ENCODE data around the gene AGAP2. TPM values are rescaled to one million over a fixed set of nuclear protein-coding genes. Genes with fewer than 3 reads are reported as not detected.

Gene AGAP2
- total RNA-seq, 1 donor from 2014 or later: 7.5 TPM

DNA sequence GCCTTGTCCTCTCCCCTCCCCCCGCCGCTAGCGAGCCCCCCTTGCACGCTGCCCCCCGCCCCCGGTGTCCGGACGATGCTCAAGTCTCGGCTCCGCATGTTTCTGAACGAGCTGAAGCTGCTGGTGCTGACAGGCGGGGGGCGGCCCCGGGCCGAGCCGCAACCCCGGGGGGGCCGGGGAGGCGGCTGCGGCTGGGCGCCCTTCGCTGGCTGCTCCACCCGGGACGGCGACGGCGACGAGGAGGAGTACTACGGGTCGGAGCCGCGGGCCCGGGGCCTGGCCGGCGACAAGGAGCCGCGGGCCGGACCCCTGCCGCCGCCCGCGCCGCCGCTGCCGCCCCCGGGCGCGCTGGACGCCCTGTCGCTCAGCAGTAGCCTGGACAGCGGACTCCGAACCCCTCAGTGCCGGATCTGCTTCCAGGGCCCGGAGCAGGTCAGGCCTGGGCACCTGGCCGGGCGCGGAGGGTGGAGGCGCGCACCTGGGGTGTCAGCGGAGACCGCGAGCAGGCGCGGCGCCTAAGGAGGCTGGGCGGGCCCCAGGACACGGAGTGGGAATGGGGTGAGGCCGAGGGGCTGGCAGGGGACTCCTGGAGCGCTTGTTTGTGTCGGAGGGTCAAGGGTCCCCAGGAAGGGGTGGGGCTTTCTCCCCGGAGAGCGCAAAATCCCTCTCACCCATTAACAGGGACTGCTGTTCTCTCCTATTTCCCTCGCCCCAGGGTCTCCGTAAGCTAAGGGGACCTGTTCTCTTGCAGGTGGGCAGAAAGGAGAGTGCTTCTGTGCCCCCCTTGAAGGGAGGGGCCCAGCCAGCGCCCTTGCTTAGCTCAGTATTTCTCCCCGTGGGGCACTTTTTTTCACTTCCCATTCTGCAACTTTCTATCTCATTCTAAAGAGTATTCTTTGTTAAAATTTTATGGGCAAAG is 17.2 kb upstream of the AGAP2 start:
- intact Hi-C loops (cut with micrococcal nuclease): no loop called here
- ATAC-seq (no peak), DNase-seq (peak; percentile 59)

DNA sequence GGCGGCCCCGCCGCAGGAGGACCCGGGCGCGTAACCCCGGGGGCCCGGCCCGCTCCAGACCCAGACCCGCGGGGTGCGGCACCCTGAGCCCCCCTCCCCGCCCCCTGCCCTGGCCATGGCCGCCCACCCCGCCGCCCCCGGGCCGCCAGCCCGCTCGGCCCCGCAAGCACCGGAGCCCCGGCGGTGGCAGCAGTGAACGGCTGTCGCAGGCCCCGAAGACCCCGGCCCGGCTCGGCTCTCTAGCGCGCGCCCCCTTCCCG is 16.6 kb upstream of the AGAP2 start:
- ATAC-seq (no peak), DNase-seq (no peak)
- intact Hi-C loops (cut with micrococcal nuclease): no loop called here

GRCh38 chr12:57754411-57755193 is 16.1 kb upstream of the AGAP2 start, which contains the start of gene MARCHF9:
TSS of gene MARCHF9 (plus strand) at chr12:57755103. CDS start at chr12:57755529, 426 bp downstream.
- DNase-seq (peak; percentile 71), ATAC-seq (peak; percentile 5)
- intact Hi-C loops (cut with micrococcal nuclease): no loop called here

DNA sequence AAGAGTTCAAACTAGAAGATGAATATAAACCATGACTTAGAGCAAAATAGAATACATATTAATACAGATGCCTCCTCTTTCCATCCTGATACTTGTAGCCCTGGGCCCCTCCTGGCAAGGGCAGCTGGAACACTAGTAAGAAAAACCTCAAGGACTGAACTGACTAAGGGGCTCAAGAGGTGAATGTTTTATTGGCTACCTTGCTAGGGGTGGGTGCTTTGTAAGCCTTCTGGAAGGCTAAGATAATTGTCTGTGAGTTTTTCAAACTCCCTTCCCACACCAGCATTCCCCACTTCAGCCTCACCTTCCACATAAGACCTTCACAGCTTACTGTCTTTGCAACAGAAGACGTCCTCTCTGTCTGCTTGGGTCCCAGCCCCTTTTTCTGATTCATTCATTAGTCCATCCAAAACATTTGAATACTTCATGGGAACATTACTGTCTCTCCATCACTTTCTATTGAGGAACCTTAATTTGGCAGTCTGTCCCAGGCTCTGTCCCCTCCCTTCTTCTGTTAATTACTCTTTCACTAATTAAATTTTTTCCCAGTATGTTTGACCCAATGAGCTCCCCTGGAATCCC is 15.3 kb upstream of the AGAP2 start:
- DNase-seq (no peak), ATAC-seq (no peak)
- intact Hi-C loops (cut with micrococcal nuclease): no loop called here

- no peak for ATAC-seq
- no peak for DNase-seq
- intact Hi-C loops (cut with micrococcal nuclease): no loop called here
These were observed 14.1 kb upstream of the AGAP2 start for GRCh38 chr12:57752668-57753000.

GRCh38 chr12:57751788-57752667 is 13.5 kb upstream of the AGAP2 start, which contains the start of gene CDK4:
TSS of gene CDK4 (minus strand) at chr12:57752310. CDS start at chr12:57751717, 593 bp downstream.
- DNase-seq (peak; percentile 99), ATAC-seq (peak; percentile 89)

GRCh38 chr12:57751432-57751787 is 12.9 kb upstream of the AGAP2 start:
- intact Hi-C loops (cut with micrococcal nuclease): no loop called here
- DNase-seq (no peak), ATAC-seq (no peak)

More at GRCh38 chr12:57751788-57752667, 13.5 kb upstream of the AGAP2 start, which contains the start of gene CDK4:
- intact Hi-C loops (cut with micrococcal nuclease): no loop called here

GRCh38 chr12:57750561-57751431 is 12.3 kb upstream of the AGAP2 start:
- ATAC-seq (no peak), DNase-seq (no peak)
- intact Hi-C loops (cut with micrococcal nuclease): no loop called here

- intact Hi-C loops (cut with micrococcal nuclease): no loop called here
- ATAC-seq (no peak), DNase-seq (no peak)
These were observed 10.5 kb upstream of the AGAP2 start for GRCh38 chr12:57749061-57749460.

DNA sequence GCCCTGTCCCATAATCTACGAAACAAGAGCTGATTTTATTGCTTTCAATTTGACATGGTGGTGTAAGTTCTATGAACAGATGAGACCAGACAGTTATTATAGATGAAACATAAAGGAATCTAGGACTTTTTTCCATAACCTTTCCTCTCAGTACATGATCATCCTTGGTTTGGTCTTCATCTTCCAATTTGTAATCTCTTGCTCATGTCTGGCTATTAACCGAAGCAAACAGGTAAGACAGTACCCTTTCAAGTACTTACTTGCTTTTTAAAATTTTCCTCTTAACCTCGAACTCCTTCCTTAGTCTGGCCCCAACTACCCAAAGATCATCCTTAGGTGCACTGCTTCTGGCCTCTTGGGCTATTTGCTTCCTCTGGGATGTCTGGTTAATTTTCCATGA is 7.5 kb upstream of the AGAP2 start:
- intact Hi-C loops (cut with micrococcal nuclease): no loop called here
- ATAC-seq (no peak), DNase-seq (no peak)

- ATAC-seq (peak; percentile 2), DNase-seq (no peak)
- intact Hi-C loops (cut with micrococcal nuclease): no loop called here
These were observed 6.9 kb upstream of the AGAP2 start for GRCh38 chr12:57745485-57745881.

DNA sequence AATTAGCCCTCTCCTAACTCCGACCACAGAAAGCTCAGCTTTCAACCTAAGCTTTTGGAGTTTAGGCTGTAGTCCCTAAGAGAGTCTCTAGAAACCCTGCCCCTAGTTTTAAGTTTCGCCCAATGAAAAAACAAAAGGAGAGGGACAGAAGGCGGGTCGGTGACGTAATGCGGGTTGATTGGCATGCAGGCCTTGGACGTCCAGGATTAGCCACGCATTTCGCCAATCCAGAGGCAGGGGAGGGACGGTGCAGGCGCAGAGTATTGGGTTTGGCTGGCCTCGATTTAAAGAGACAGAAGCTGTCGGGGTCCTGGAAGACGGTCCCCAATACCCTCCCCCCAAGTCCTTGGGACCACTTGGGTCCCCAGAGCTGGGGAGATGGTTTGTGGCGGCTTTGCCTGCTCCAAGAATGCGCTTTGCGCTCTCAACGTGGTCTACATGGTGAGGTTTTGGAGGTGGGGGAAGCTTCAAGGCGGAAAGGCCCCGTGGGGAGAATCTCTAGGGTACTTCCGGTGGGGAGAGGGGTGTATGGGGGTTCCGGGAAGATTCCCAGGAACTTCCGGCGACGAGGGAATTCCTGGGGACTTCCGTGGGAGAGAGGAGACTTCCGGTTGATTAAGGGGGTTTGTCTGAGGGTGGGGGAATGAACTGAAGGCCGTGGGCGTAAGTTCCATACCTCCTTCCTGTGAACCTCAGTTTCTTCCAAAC is 6.4 kb upstream of the AGAP2 start, which contains the start of gene TSPAN31:
Gene TSPAN31 (plus strand): TSS at position 263 of the 708 bp plus-strand sequence. CDS start 116 bp downstream, at position 379.
- DNase-seq (peak; percentile 97), ATAC-seq (peak; percentile 94)
- intact Hi-C loops (cut with micrococcal nuclease): no loop called here

DNA sequence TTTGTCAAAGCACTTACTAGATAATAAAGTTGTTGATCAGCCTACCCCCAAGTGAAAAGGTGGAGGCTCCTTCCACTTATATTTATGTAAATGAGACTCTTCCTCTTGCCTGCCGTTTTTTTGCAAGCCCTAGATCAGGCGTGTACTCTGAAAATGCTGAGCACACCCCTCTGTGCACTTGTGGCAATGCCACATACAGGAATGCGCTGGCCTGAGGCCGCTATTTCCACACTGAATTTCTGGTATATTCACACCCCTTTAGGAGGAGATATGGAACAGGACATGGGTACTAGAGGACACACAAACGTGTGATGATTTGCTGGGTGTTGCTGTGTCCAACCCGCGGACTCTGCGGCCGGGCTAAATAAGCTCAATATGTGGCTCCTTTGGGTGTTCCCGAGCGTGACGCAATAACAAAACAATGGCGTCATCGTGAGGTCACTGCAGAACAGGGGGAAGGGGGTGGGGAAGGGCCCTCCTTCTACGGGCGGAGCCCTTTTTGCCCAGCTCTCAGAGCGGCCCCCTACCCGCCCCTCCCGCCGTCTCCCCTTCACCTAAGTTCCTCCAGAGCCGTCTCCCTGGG is 5.7 kb upstream of the AGAP2 start:
- ATAC-seq: peak; percentile 58
- DNase-seq: peak; percentile 73
- intact Hi-C loops (cut with micrococcal nuclease): no loop called here

DNA sequence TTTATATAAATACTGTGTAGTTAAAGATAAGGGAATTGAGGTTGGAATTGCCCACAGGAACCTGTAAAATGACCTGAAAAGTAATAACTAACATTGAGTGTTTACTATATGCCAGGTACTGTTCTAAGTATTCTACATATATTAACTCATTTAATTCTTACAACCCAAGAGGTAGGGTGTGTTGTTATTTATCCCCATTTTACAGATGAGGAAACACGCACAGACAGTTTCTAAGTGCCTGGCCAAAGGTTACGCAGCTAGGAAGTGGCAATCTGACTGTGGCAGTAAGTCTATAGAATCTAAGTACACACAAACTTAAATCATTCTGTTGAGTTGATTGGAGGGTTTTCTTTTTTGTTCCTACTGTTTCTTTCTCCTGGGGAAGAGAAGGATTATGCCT is 5.2 kb upstream of the AGAP2 start:
- ATAC-seq: no peak
- DNase-seq: no peak
- intact Hi-C loops (cut with micrococcal nuclease): no loop called here

GRCh38 chr12:57741844-57742738 is 3.5 kb upstream of the AGAP2 start:
- intact Hi-C loops (cut with micrococcal nuclease): no loop called here
- DNase-seq: no peak
- ATAC-seq: no peak

DNA sequence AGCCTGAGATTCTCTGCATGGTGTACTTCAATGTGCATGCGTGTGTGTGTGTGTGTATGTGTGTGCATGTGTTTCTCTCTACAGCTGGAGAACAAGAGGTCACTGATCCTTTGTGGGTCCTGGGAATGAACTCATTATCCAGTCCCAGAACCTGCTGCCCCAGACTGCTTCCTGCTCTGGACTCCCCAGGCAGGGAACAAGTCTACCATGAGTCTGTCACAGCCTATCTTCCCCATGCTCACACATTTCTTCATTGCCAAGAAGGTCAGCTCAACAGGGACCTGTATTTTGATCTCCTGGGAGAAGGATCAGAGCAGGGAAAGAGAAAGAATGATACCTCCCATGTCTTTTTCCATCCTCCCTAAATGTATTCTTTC is 2.9 kb upstream of the AGAP2 start:
- ATAC-seq (peak; percentile 4), DNase-seq (no peak)
- intact Hi-C loops (cut with micrococcal nuclease): no loop called here
